H1 (cell line): Measurements from ENCODE around the gene ANLN. TPM values are rescaled to one million over a fixed set of nuclear protein-coding genes. Genes with fewer than 3 reads are reported as not detected.
"Not testable (repeated sequence)": the region's sequence is repeated elsewhere in the genome, so short reads cannot be mapped to it uniquely, and the experiment has no call there.

Source experiments
- CTCF ChIA-PET: fragments of 300-600 bp; sonication (Branson Sonifier 250); formaldehyde crosslinking; loops from one replicate; lab custom pipeline; 2021; ENCODE audit not compliant: partially characterized antibody; lab: Charles Lee
- POLR2A ChIA-PET: fragments of 300-600 bp; sonication (Branson Sonifier 250); formaldehyde crosslinking; loops from one replicate; lab custom pipeline; 2021; ENCODE audit warnings: inconsistent platforms; ENCODE audit not compliant: partially characterized antibody; lab: Charles Lee
- DNase-seq, 2 experiments: peaks; one replicate each; pipeline versions ENCODE4 v3.0.0 to v3.0.0-alpha.2; 2010 to 2022; ENCODE audit warnings: low spot score in 2 of 2, low read depth in 1 of 2, mixed read lengths in 1 of 2
- FAIRE-seq: peaks from 2 replicates; lab custom pipeline; 2011; peaks lifted over from hg19 to GRCh38; lab: Jason Lieb, UNC
- H2AFZ ChIP-seq: 2 replicates; pipeline ENCODE4 v1.8.1; 2012; ENCODE audit warnings: low read length, inconsistent platforms
- H2AK5ac ChIP-seq: 2 replicates; pipeline ENCODE4 v1.6.1; 2013; ENCODE audit warnings: low read depth, low read length
- H2BK120ac ChIP-seq: replicated peaks from 2 replicates; pipeline ENCODE3; 2013; ENCODE audit warnings: low read depth, low read length, inconsistent platforms
- H2BK12ac ChIP-seq: 2 replicates; pipeline ENCODE4 v1.6.1; 2013; ENCODE audit warnings: low read depth, low read length
- H2BK15ac ChIP-seq: 2 replicates; pipeline ENCODE4 v1.6.1; 2013; ENCODE audit warnings: low read length
- H2BK20ac ChIP-seq: 2 replicates; pipeline ENCODE4 v1.6.1; 2013; ENCODE audit warnings: low read length
- H2BK5ac ChIP-seq: 2 replicates; pipeline ENCODE4 v1.6.1; 2013; ENCODE audit warnings: low read depth, low read length
- H3K14ac ChIP-seq: 2 replicates; pipeline ENCODE4 v1.6.1; 2013; ENCODE audit warnings: inconsistent platforms; ENCODE audit not compliant: insufficient read length
- H3K18ac ChIP-seq: 2 replicates; pipeline ENCODE4 v1.6.1; 2013; ENCODE audit warnings: low read length; ENCODE audit errors: extremely low read depth
- H3K23ac ChIP-seq: 2 replicates; pipeline ENCODE4 v1.6.1; 2013; ENCODE audit warnings: inconsistent platforms; ENCODE audit not compliant: insufficient read length
- H3K23me2 ChIP-seq: 2 replicates; pipeline ENCODE4 v1.6.1; 2013; ENCODE audit warnings: low read depth, low read length
- H3K27ac ChIP-seq: 2 replicates; pipeline ENCODE4 v1.6.1; 2011; ENCODE audit warnings: low read depth, low read length, inconsistent platforms
- H3K27me3 ChIP-seq, 4 experiments: replicated peaks in 1 of 4; 1 replicate in 1 of 4; 2 replicates in 3 of 4; pipeline versions ENCODE4 v1.6.1 to v1.8.1; 2011 to 2013; ENCODE audit warnings: low read length in 3 of 4, mild to moderate bottlenecking in 3 of 4, inconsistent platforms in 2 of 4, mixed read lengths in 2 of 4, moderate library complexity in 1 of 4; ENCODE audit not compliant: control insufficient read depth in 3 of 4, insufficient read depth in 3 of 4; ENCODE audit errors: extremely low read depth in 1 of 4
- H3K36me3 ChIP-seq, 4 experiments: 2 replicates each; pipeline versions ENCODE4 v1.6.1 to v1.8.1; 2011 to 2013; ENCODE audit warnings: mild to moderate bottlenecking in 4 of 4, low read length in 3 of 4, moderate library complexity in 2 of 4, control low read depth in 1 of 4, inconsistent platforms in 1 of 4; ENCODE audit not compliant: insufficient read depth in 4 of 4, control insufficient read depth in 2 of 4
- H3K4ac ChIP-seq: replicated peaks from 2 replicates; pipeline ENCODE3; 2013; ENCODE audit warnings: low read length, low read depth, mixed read lengths, inconsistent platforms; ENCODE audit not compliant: insufficient read length
- H3K4me1 ChIP-seq, 4 experiments: replicated peaks in 1 of 4; 1 replicate in 1 of 4; 2 replicates in 3 of 4; pipeline versions ENCODE4 v1.6.1 to v1.8.1; 2011 to 2013; ENCODE audit warnings: low read length in 3 of 4, inconsistent platforms in 2 of 4, mixed read lengths in 1 of 4; ENCODE audit not compliant: insufficient read depth in 4 of 4, control insufficient read depth in 3 of 4
- H3K4me2 ChIP-seq, 2 experiments: 2 replicates each; pipeline versions ENCODE4 v1.6.1 to v1.8.1; 2011 to 2013; ENCODE audit warnings: low read depth in 2 of 2, low read length in 2 of 2, control low read depth in 1 of 2, inconsistent platforms in 1 of 2, mild to moderate bottlenecking in 1 of 2; ENCODE audit not compliant: insufficient read depth in 1 of 2
- H3K4me3 ChIP-seq, 4 experiments: fragments of 200-600, 300-600 bp in 1 of 4; sonication (generic), shearing (Covaris generic), sonication (Bioruptor Twin) in 1 of 4; 2 replicates each; pipeline versions ENCODE4 v1.5.1 to v1.8.1; 2011 to 2016; ENCODE audit warnings: low read length in 4 of 4, low read depth in 3 of 4, control low read depth in 2 of 4, inconsistent platforms in 2 of 4, mild to moderate bottlenecking in 2 of 4, mixed read lengths in 1 of 4, moderate library complexity in 1 of 4; ENCODE audit not compliant: insufficient read depth in 2 of 4; ENCODE audit errors: extremely low read depth in 1 of 4
- H3K56ac ChIP-seq: replicated peaks from 2 replicates; pipeline ENCODE3; 2013; ENCODE audit warnings: low read depth, mild to moderate bottlenecking, mixed read lengths, low read length, inconsistent platforms; ENCODE audit not compliant: insufficient read length
- H3K79me1 ChIP-seq: 2 replicates; pipeline ENCODE4 v1.6.1; 2013; ENCODE audit warnings: low read depth, low read length, control low read depth
- H3K79me2 ChIP-seq, 2 experiments: 2 replicates each; pipeline versions ENCODE4 v1.6.1 to v1.8.1; 2012 to 2013; ENCODE audit warnings: low read length in 2 of 2, mild to moderate bottlenecking in 2 of 2, inconsistent platforms in 1 of 2; ENCODE audit not compliant: insufficient read depth in 2 of 2, control insufficient read depth in 1 of 2
- H3K9ac ChIP-seq, 4 experiments: replicated peaks in 1 of 4; 1 replicate in 1 of 4; 2 replicates in 3 of 4; pipeline versions ENCODE4 v1.6.1 to v1.8.1; 2011 to 2013; ENCODE audit warnings: low read depth in 3 of 4, low read length in 3 of 4, control low read depth in 2 of 4, mild to moderate bottlenecking in 2 of 4, moderate library complexity in 2 of 4, inconsistent platforms in 1 of 4; ENCODE audit errors: extremely low read depth in 1 of 4
- H3K9me3 ChIP-seq, 2 experiments: 2 replicates each; pipeline versions ENCODE4 v1.6.1 to v1.8.1; 2012 to 2013; ENCODE audit warnings: mild to moderate bottlenecking in 2 of 2, moderate library complexity in 2 of 2, control low read depth in 1 of 2, inconsistent platforms in 1 of 2, low read depth in 1 of 2, low read length in 1 of 2, mixed read lengths in 1 of 2; ENCODE audit not compliant: insufficient read depth in 2 of 2
- H4K20me1 ChIP-seq, 2 experiments: replicated peaks in 1 of 2; 2 replicates each; pipeline versions ENCODE3 to v1.8.1; 2011 to 2013; ENCODE audit warnings: inconsistent platforms in 2 of 2, low read length in 2 of 2, mild to moderate bottlenecking in 1 of 2; ENCODE audit not compliant: insufficient read depth in 2 of 2, control insufficient read depth in 1 of 2
- H4K5ac ChIP-seq: 2 replicates; pipeline ENCODE4 v1.6.1; 2013; ENCODE audit warnings: low read length, low read depth, mixed read lengths, inconsistent platforms; ENCODE audit not compliant: insufficient read length
- H4K8ac ChIP-seq: 2 replicates; pipeline ENCODE4 v1.8.0; 2013; ENCODE audit warnings: mild to moderate bottlenecking, moderate library complexity, low read length, inconsistent platforms; ENCODE audit not compliant: insufficient read depth; ENCODE audit errors: extremely low read depth
- H4K91ac ChIP-seq: replicated peaks from 2 replicates; pipeline ENCODE3; 2013; ENCODE audit warnings: low read length, mixed read lengths, inconsistent platforms; ENCODE audit not compliant: insufficient read length
- WGBS, 2 experiments: shearing (Covaris generic) in 1 of 2; methylation state at CpG; one replicate each; pipeline versions ENCODE4 v1.1.6 to v1.1.7; 2013 to 2015; ENCODE audit warnings: low lambda C conversion rate in 2 of 2, mixed read lengths in 2 of 2, inconsistent platforms in 1 of 2, low coverage in 1 of 2, missing lambda C conversion rate in 1 of 2; ENCODE audit not compliant: insufficient replicate concordance in 2 of 2, insufficient coverage in 1 of 2, insufficient read length in 1 of 2; ENCODE audit errors: extremely low coverage in 1 of 2, missing lambda C conversion rate in 1 of 2; 5-methylcytosine and 5-hydroxymethylcytosine counted together
- polyA plus RNA-seq, 7 experiments: library from polyadenylated mRNA; depleted of rRNA in 3 of 7; stranded (reverse) in 5 of 7; unstranded in 2 of 7; fragments of >200 nt in 5 of 7; fragments of 200-250 nt in 2 of 7; gene quantifications; 1 replicate in 5 of 7; 2 replicates in 1 of 7; 4 replicates in 1 of 7; pipeline versions ENCODE4 v1.2.1 to v1.2.3, GENCODE V29; 2011 to 2013; ENCODE audit warnings: missing spikeins in 2 of 7, mixed read lengths in 2 of 7
- total RNA-seq: library from RNA; stranded (reverse); fragmentation: NEBNext Ultra II Directional; extraction: Animal tissue kit (Norgen Biotek cat#: 25700); gene quantifications from 2 replicates; pipeline ENCODE4 v1.2.1, GENCODE V29; 2021

ANLN gene
- total and polyA plus RNA-seq, 2 of the 8 experiments (the other 6 are each of a cell fraction or from before 2014, with no cell fraction given), result 18.5 to 90.1 TPM

DNA sequence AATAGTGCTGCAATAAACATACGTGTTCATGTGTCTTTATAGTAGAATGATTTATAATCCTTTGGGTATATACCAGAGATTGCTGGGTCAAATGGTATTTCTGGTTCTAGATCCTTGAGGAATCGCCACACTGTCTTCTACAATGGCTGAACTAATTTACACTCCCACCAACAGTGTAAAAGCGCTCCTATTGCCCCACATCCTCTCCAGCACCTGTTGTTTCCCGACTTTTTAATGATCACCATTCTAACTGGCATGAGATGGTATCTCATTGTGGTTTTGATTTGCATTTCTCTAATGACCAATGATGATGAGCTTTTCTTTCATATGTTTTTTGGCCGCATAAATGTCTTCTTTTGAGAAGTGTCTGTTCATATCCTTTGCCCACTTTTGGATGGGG, 99.0 kb downstream of the ANLN start:
- H2BK15ac ChIP-seq, H3K27ac ChIP-seq, H3K4ac ChIP-seq, H3K4me1 ChIP-seq, POLR2A ChIA-PET, H3K27me3 ChIP-seq, H2BK120ac ChIP-seq, H4K5ac ChIP-seq, H4K20me1 ChIP-seq, FAIRE-seq, H3K14ac ChIP-seq, H3K79me1 ChIP-seq, H3K23ac ChIP-seq, H3K36me3 ChIP-seq, H3K56ac ChIP-seq, H3K23me2 ChIP-seq, H3K9ac ChIP-seq, H3K4me3 ChIP-seq, H4K8ac ChIP-seq, DNase-seq, H3K18ac ChIP-seq, H3K4me2 ChIP-seq, H3K79me2 ChIP-seq, H2BK5ac ChIP-seq, H3K9me3 ChIP-seq, H2BK12ac ChIP-seq, H4K91ac ChIP-seq, H2AK5ac ChIP-seq, H2BK20ac ChIP-seq, H2AFZ ChIP-seq: not testable (repeated sequence)
- 92% methylated on average over 5 of the region's 5 CpGs; no CpG with 5 or more reads in 1 of the 2 experiments for WGBS, 2 experiments
- CTCF ChIA-PET, result interaction anchor here (0.8 to 11.8 kb wide), 13 partner anchors 15 to 693 kb away, joined by 3 to 104 read pairs (median 5); no protein-coding TSS in a partner anchor
